Measurements from ENCODE around the gene GUK1. TPM values are rescaled to one million over a fixed set of nuclear protein-coding genes. Genes with fewer than 3 reads are reported as not detected.
"Not testable (repeated sequence)": the region's sequence is repeated elsewhere in the genome, so short reads cannot be mapped to it uniquely, and the experiment has no call there.

Gene GUK1
- total and polyA plus RNA-seq, 5 experiments from 2014 or later, result 189 to 466 (median 369) TPM

- peaks cover 17 to 51% (median 47%) of the 10 kb centered on the region in 4 donors for H3K4me1 Mint-ChIP-seq
- peaks cover 0 to 1% (median 0%) of the 10 kb centered on the region in 5 donors for H3K27me3 Mint-ChIP-seq
- H3K27ac Mint-ChIP-seq, result peak overlapping the region in 7 of 10 donors; percentile 5 to 84 (median 65)
Measured at GRCh38 chr1:228105996-228106799, 33.9 kb upstream of the GUK1 start.

GRCh38 chr1:228106800-228107054 lies 33.4 kb upstream of the GUK1 start:
- Mint-ChIP-seq H3K4me3 (peak overlapping the region in 7 of 10 donors; percentile 0 to 94 (median 22)), H3K4me1 (peaks cover 13 to 46% (median 42%) of the 10 kb centered on the region in 4 donors), H3K27me3 (peaks cover 0 to 1% (median 0%) of the 10 kb centered on the region in 5 donors), H3K36me3 (peaks cover 0 to 13% (median 0%) of the 10 kb centered on the region in 3 donors), H3K9me3 (no peaks in the 10 kb centered on the region), H3K27ac (peak overlapping the region in 7 of 10 donors; percentile 20 to 84 (median 65))
- DNase-seq, result no peak
- POLR2A ChIA-PET, result interaction anchor here (0.6 to 2.6 kb wide), 8 partner anchors 15 to 300 kb away, joined by 3 to 11 read pairs (median 4); partner anchors contain the start of genes ARF1, GUK1, IBA57 and TRIM11
- no peak for ATAC-seq

More at GRCh38 chr1:228105996-228106799, 33.9 kb upstream of the GUK1 start:
- DNase-seq (no peak), ATAC-seq (no peak)
- Mint-ChIP-seq H3K4me3 (peak overlapping the region in 7 of 10 donors; percentile 0 to 43 (median 11)), H3K9me3 (no peaks in the 10 kb centered on the region), H3K36me3 (peaks cover 0 to 18% (median 0%) of the 10 kb centered on the region in 3 donors)
- POLR2A ChIA-PET, result interaction anchor here (0.6 to 2.6 kb wide), 8 partner anchors 14 to 301 kb away, joined by 3 to 11 read pairs (median 4); partner anchors contain the start of genes ARF1, GUK1, IBA57 and TRIM11

- Mint-ChIP-seq H3K4me1 (peaks cover 13 to 44% (median 40%) of the 10 kb centered on the region in 4 donors), H3K36me3 (peaks cover 0 to 13% (median 0%) of the 10 kb centered on the region in 3 donors), H3K27ac (peak overlapping the region; percentile 56 to 99 (median 97)), H3K27me3 (peaks cover 0 to 1% (median 0%) of the 10 kb centered on the region in 5 donors), H3K4me3 (peak overlapping the region; percentile 88 to 98 (median 94)), H3K9me3 (no peaks in the 10 kb centered on the region)
- DNase-seq, result no peak
- POLR2A ChIA-PET, result interaction anchor here (0.8 to 2.6 kb wide), 5 partner anchors 23 to 58 kb away, joined by 3 to 11 read pairs (median 4); partner anchors contain the start of genes ARF1, GUK1 and IBA57
- no peak for ATAC-seq
Measured at GRCh38 chr1:228107636-228108035, 32.4 kb upstream of the GUK1 start.

- Mint-ChIP-seq H3K4me3 (peak overlapping the region; percentile 88 to 98 (median 94)), H3K36me3 (peaks cover 0 to 13% (median 0%) of the 10 kb centered on the region in 3 donors), H3K9me3 (no peaks in the 10 kb centered on the region), H3K27ac (peak overlapping the region; percentile 79 to 99 (median 97)), H3K27me3 (peaks cover 0 to 1% (median 0%) of the 10 kb centered on the region in 5 donors), H3K4me1 (peaks cover 13 to 42% (median 38%) of the 10 kb centered on the region in 4 donors)
- POLR2A ChIA-PET, result interaction anchor here (0.6 to 2.8 kb wide), 9 partner anchors 8 to 1630 kb away, joined by 3 to 30 read pairs (median 4); partner anchors contain the start of genes ARF1, GUK1 and IBA57
- no peak for DNase-seq
- ATAC-seq, result no peak
Measured at GRCh38 chr1:228108055-228108690, 31.9 kb upstream of the GUK1 start.

- DNase-seq (no peak), ATAC-seq (no peak)
- Mint-ChIP-seq H3K27ac (peak overlapping the region; percentile 70 to 99 (median 97)), H3K4me3 (peak overlapping the region; percentile 88 to 98 (median 94)), H3K27me3 (no peaks in the 10 kb centered on the region), H3K36me3 (peaks cover 0 to 13% (median 0%) of the 10 kb centered on the region in 3 donors), H3K9me3 (no peaks in the 10 kb centered on the region), H3K4me1 (peaks cover 10 to 38% (median 33%) of the 10 kb centered on the region in 4 donors)
- POLR2A ChIA-PET, result interaction anchor here (0.6 to 2.8 kb wide), 7 partner anchors 9 to 1630 kb away, joined by 3 to 30 read pairs (median 4); partner anchors contain the start of genes ARF1, GUK1 and IBA57
Measured at GRCh38 chr1:228108742-228109072, 31.4 kb upstream of the GUK1 start.

- ATAC-seq (peak; percentile 90), DNase-seq (peak; percentile 96 to 100 (median 98))
- Mint-ChIP-seq H3K4me1 (peaks cover 9 to 33% (median 31%) of the 10 kb centered on the region in 4 donors), H3K4me3 (peak within 1 kb of the TSS; percentile 88 to 98 (median 94)), H3K9me3 (no peaks in the 10 kb centered on the region), H3K36me3 (peaks cover 0 to 13% (median 0%) of the 10 kb centered on the region in 3 donors), H3K27me3 (no peaks in the 10 kb centered on the region), H3K27ac (peak within 1 kb of the TSS; percentile 93 to 99 (median 97))
- POLR2A ChIA-PET, result interaction anchor here (0.6 to 2.8 kb wide), 9 partner anchors 10 to 334 kb away, joined by 3 to 30 read pairs (median 3); partner anchors contain the start of genes ARF1, GUK1 and IBA57
Measured at GRCh38 chr1:228109073-228109961, 30.8 kb upstream of the GUK1 start, which contains the start of gene MRPL55. MRPL55 (minus strand) TSS chr1:228109299; CDS start chr1:228108260, 1,039 bp downstream.

GRCh38 chr1:228109962-228110488 lies 30.1 kb upstream of the GUK1 start:
- POLR2A ChIA-PET, result interaction anchor here (0.6 to 2.8 kb wide), 9 partner anchors 15 to 333 kb away, joined by 3 to 30 read pairs (median 3); partner anchors contain the start of genes ARF1, GUK1 and IBA57
- Mint-ChIP-seq H3K27me3 (no peaks in the 10 kb centered on the region), H3K36me3 (peaks cover 0 to 13% (median 0%) of the 10 kb centered on the region in 3 donors), H3K4me1 (peaks cover 7 to 30% (median 29%) of the 10 kb centered on the region in 4 donors), H3K9me3 (no peaks in the 10 kb centered on the region), H3K27ac (peak overlapping the region; percentile 93 to 99 (median 97)), H3K4me3 (peak overlapping the region; percentile 88 to 98 (median 94))
- ATAC-seq (no peak), DNase-seq (no peak)

- Mint-ChIP-seq H3K27me3 (no peaks in the 10 kb centered on the region), H3K36me3 (peaks cover 0 to 13% (median 0%) of the 10 kb centered on the region in 3 donors), H3K27ac (peak overlapping the region in 5 of 10 donors; percentile 44 to 99 (median 82)), H3K4me3 (peak overlapping the region in 6 of 10 donors; percentile 10 to 96 (median 89)), H3K9me3 (no peaks in the 10 kb centered on the region), H3K4me1 (peaks cover 7 to 30% (median 29%) of the 10 kb centered on the region in 4 donors)
- DNase-seq, result no peak
- ATAC-seq, result no peak
- POLR2A ChIA-PET, result interaction anchor here (0.6 to 2.8 kb wide), 4 partner anchors 28 to 347 kb away, joined by 3 to 30 read pairs (median 6); partner anchors contain the start of genes ARF1 and IBA57
Measured at GRCh38 chr1:228110556-228110955, 29.5 kb upstream of the GUK1 start.

GRCh38 chr1:228111315-228111714 lies 28.8 kb upstream of the GUK1 start:
- not testable (repeated sequence) for H3K27me3 Mint-ChIP-seq, DNase-seq, ATAC-seq, H3K9me3 Mint-ChIP-seq
- Mint-ChIP-seq H3K27ac (peak overlapping the region in 4 of 10 donors; percentile 25 to 99 (median 74)), H3K4me1 (peaks cover 7 to 30% (median 29%) of the 10 kb centered on the region in 4 donors), H3K36me3 (peaks cover 0 to 13% (median 0%) of the 10 kb centered on the region in 3 donors), H3K4me3 (peak overlapping the region in 2 of 10 donors; percentile 18 to 28)
- POLR2A ChIA-PET, result interaction anchor here (1.0 kb wide), 1 partner anchor 346 kb away, joined by 3 read pairs; no protein-coding TSS in a partner anchor

GRCh38 chr1:228112167-228112566 lies 27.9 kb upstream of the GUK1 start:
- Mint-ChIP-seq H3K27me3 (no peaks in the 10 kb centered on the region), H3K27ac (no peak overlapping the region), H3K4me3 (no peak overlapping the region), H3K4me1 (peaks cover 7 to 26% (median 23%) of the 10 kb centered on the region in 4 donors), H3K36me3 (peaks cover 0 to 4% (median 0%) of the 10 kb centered on the region in 3 donors), H3K9me3 (no peaks in the 10 kb centered on the region)
- ATAC-seq, result no peak
- POLR2A ChIA-PET, result no interaction called here
- DNase-seq, result no peak

GRCh38 chr1:228112617-228113016 lies 27.5 kb upstream of the GUK1 start:
- H3K27me3 Mint-ChIP-seq, result no peaks in the 10 kb centered on the region
- POLR2A ChIA-PET, result no interaction called here

More at GRCh38 chr1:228112617-228113016, 27.5 kb upstream of the GUK1 start:
- ATAC-seq (no peak), DNase-seq (no peak)
- Mint-ChIP-seq H3K4me1 (peaks cover 7 to 26% (median 21%) of the 10 kb centered on the region in 4 donors), H3K36me3 (peaks cover 0 to under 1% (median 0%) of the 10 kb centered on the region in 3 donors), H3K9me3 (no peaks in the 10 kb centered on the region), H3K27ac (no peak overlapping the region), H3K4me3 (no peak overlapping the region)

Measured in naive thymus-derived CD8-positive, alpha-beta T cell (primary cell).